GM18867 (cell line): ENCODE data around the gene GSTCD.
A peak's percentile ranks its signal among the peaks of the same experiment; 100 is the strongest.
"Not testable (repeated sequence)": the region's sequence is repeated elsewhere in the genome, so short reads cannot be mapped to it uniquely, and the experiment has no call there.

Source experiments
- ATAC-seq: cut with Tn5 transposase; IDR thresholded peaks from one replicate; pipeline ENCODE4 v1.9.1; 2021; ENCODE audit warnings: mild to moderate bottlenecking, moderate library complexity; ENCODE audit not compliant: unreplicated experiment

Gene GSTCD

DNA sequence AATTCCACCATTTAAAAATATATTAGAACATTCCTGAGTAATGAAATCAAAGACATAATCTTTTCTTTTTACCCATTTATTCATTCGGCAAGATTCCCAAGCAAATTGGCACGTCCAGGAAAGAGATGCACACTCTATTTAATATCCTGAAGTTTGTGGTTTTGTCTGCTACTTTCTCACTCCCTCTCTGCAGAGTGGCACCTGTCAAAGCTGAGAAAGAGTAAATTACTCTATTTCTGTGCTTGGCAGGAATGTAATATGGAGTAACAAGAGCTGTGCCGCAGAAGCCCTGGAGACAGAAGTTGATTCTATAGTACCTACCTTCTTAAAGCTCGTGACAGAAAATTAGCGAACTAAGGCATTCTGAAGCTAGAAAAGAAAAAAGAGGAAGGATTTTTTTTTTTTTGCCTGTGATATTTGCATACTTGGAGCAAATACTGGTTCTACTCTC is 5.5 kb downstream of the GSTCD start:
- peak; percentile 74 for ATAC-seq

DNA sequence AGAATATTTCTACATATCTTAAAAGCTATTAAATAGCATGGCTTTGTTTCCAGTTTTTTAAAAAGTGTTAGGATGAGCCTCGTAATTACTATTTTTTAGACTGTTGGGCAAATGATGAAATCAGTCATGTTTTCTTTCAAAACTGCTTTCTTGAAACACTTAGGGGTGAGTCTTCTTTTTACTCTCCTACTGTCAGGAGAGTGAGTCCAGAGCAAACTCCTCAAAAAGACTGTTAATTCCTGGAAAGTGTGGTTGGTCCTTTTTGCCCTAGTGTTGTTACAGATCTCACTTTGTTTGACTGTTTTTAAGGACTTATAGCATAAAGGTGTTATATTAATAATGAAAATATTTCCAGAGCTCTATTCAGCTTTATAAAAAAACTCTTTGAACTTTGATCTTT is 6.3 kb downstream of the GSTCD start:
- no peak for ATAC-seq

DNA sequence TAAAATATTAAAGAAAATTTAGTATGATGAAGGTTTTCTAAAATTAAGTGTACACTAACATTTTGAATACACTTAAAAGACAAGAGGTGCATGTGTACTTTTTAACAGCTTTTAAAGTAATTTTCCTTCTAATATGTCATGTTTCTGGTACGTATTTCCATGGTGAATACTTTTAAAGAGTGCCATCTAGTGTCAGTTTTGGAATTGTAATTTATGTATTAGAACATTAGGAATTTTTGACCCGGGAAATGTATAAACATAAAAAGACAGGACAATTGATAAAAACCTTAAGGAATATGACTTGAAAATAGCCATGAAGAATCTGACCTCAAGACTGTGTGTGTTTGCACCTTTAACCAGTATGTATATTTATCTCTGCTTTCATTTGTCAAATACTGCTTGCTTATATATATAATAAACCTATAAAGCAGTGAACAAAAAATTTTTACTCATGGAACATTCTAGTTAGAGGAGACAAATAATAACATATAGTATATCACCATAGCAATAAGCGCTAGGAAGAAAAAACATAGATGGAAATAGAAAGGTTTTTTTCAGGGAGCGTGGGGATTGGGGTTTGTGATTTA is 7.2 kb downstream of the GSTCD start:
- no peak for ATAC-seq

DNA sequence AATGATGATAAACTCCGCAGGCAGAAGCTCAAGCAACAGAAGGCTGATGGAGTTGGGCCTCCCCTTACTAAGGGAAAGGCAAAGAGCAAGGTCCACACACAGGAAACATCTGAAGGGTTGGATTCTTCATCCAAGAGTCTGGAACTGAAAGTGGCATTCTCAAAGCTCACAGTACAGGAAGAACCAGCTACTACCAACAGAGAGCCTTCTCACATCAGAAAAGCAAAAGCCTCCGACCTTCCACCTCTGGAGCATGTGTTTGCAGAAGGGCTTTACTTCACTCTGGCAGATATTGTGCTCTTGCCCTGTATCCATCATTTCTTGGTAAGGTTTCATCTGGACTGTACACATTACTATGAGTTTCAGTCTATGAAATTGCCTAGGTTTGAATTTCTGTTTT is 10.6 kb downstream of the GSTCD start:
- ATAC-seq: no peak

DNA sequence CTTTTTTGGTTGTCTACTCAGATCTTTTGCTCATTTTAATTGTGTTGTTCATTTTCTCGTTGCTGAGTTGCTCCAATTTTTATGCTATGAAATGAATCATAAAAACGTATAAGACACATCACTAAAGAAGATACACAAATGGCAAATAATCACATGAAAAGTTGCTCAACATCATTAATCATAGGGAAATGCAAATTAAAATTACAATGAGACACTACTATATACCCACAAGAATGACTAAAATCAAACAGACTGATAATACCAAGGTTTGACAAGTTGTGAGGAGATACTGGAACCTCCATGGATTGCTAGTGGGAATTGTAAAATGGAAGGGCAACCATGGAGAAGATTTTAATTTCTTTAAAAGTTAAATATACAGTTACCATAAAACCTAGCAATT is 17.0 kb downstream of the GSTCD start:
- ATAC-seq: no peak

DNA sequence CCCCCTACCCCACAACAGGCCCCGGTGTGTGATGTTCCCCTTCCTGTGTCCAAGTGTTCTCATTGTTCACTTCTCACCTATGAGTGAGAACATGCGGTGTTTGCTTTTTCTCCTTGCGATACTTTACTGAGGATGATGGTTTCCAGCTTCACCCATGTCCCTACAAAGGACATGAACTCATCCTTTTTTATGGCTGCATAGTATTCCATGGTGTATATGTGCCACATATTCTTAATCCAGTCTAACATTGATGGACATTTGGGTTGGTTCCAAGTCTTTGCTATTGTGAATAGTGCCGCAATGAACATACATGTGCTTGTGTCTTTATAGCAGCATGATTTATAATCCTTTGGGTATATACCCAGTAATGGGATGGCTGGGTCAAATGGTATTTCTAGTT is 21.3 kb downstream of the GSTCD start:
- ATAC-seq: not testable (repeated sequence)

DNA sequence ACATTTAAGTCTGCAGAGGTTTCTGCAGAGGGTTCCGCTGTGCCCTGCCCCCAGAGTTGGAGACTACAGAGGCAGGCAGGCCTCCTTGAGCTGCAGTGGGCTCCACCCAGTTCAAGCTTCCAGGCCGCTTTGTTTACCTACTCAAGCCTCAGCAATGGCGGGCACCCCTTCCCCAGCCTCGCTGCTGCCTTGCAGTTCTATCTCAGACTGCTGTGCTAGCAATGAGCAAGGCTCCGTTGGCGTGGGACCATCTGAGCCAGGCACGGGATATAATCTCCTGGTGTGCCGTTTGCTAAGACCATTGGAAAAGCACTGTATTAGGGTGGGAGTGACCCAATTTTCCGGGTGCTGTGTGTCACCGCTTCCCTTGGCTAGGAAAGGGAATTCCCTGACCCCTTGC is 26.6 kb downstream of the GSTCD start:
- ATAC-seq: not testable (repeated sequence)

DNA sequence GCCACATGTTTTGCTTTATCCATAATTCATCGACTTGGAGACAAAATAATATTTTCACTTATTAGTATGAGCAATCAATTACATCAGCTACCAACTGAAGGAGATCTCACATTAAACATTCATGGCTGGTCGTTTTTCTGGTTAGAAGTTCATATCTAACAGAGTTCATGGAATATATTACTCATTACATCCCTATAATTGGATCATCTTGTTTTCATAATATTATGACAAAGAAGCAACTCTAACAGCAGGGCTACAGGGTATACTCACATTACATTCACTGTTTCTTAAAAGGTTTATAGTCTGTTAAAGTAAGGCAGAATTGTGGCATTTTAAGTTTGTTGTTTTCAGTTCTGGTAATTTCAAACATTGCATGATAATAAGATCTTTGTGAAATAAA is 33.0 kb downstream of the GSTCD start:
- no peak for ATAC-seq

DNA sequence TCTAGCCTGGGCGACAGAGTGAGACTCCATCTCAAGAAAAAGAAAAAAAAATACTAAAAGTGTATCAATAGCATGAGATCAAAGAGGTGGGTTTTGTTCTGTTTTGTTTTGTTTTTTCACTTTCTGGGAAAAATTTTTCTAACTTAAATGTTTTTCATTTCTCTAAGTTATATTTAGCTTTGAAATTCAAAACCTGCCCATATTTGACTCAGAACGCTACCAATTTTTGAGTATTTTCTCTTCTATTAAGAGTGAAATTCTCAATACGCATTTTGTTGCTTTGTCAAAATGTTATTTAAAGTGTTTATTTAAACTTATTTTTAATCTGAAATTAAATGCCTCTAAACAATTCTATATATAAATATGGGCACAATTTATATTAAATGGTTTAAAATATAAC is 39.6 kb downstream of the GSTCD start:
- no peak for ATAC-seq

DNA sequence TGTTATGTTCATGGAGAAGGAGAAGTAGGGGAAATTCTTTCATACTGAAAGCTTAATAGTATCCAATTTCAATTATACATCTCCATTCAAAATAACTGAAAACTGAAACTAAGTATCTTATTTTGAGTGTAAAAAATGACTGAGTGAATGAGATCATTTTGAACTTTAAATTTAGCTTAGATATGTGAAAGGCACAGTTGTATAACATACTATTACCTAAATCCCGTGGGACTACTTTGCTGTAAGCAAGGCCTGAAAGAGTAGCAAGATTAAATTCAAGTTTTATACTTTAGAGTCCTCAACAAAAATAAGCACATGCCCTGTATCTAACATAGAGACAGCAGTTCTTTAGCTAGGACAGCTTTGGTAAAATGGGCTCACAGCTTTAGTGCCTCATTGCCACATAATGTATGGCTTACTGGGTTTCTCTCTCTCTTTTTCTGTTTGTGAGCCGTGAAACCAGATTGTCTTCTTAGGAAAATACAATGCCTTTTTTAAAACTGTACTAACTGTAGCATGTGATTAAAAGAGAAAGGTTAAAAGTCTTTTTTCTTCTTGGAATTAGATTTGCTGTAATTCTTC is 43.2 kb downstream of the GSTCD start:
- ATAC-seq: peak; percentile 53

DNA sequence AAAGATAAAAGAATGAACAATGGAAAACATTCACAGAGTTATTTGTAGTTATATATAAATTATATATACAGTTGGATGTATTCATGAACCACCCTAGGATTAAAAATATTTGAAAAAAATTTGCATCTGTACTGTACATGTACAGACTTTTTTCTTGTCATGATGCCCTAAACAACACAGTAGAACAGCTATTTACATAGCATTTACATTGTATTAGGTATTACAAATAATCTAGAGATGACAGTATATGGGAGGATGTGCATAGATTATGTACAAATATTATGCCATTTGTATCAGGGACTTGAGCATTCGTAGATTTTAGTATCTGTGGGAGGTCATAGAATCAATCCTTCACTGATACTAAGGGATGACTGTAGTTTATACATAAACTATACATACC is 44.8 kb downstream of the GSTCD start:
- no peak for ATAC-seq

DNA sequence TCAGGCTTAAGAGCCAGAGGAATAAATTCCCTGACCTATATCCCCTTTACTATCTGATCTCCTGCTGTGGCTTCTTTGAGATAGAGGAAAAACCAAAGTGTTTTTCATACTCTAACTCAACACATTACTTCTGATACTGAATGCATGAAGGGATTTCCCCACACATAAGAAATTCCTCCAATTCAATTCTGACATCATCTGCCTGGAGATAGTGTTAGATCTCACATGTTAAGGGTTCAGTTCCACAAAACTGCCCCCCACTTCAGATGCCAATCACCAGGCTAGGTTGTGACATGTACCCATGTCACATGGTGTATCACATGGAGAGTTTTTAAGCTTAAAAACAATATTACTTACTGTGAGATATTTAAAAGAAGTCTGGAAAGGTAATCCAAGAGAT is 46.8 kb downstream of the GSTCD start:
- ATAC-seq: no peak

DNA sequence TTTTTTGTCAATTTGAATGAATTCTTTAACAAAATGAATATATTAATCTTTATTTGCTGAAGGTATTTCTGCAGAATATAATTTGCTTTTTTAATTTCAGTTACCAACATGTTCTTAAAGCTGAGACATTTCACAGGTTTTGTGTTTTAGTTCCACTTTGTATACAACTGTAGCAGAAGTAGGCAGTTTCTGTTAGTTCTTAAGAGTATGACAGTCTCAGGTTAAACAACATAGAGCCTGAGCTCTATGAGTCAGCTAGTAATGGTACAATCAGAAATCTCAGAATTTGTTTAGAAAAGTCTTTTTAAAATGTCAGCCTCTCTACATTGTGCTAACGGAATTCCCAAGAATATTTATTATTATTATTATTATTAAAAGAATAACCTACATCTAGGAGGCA is 50.4 kb downstream of the GSTCD start:
- peak; percentile 62 for ATAC-seq

DNA sequence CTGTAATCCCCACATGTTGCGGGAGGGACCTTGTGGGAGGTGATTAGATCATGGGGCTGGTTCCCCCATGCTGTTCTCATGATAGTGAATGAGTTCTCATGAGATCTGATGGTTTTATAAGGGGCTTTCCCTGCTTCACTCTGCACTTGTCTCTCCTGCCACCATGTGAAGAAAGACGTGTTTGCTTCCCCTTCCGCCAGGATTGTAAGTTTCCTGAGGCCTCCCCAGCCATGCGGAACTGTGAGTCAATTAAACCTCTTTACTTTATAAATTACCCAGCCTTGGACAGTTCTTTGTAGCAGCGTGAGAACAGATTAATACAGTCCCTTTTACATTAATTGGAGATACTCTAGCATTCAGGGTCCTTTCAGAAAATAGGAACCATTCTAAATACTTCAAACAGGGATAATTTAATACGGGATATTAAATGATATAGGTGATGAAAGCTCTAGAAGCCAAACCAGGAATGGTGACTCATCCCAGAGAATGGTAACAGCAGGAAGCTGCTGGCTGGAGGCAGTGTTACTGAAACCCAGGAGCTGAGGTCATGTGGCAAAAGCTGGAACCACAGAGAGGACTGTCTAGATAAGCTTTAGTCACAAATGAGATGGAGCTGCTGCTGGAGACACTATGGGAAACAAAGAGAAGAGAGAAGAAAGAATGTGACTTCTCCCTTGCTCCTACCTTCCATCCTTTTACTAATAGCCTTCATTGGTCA is 57.3 kb downstream of the GSTCD start:
- no peak for ATAC-seq

DNA sequence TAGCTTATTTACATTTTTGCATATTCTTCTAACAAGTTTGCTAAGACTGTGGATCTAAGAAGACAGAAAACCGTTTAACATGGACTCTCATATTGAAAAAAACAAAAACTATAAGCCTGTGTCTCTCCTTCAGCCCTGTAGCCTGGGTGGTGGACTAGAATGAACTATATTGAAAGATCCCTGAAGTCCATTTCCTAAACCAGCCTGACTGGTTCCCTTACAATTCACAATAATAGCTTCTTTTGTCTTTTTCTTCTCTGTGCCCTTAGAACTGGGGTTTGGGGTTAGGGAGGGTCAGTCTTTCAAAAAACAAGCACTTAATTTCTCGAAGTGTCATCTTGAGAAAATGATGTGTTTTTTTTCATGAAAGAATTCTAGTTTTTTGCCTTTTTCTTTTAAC is 59.0 kb downstream of the GSTCD start:
- no peak for ATAC-seq

DNA sequence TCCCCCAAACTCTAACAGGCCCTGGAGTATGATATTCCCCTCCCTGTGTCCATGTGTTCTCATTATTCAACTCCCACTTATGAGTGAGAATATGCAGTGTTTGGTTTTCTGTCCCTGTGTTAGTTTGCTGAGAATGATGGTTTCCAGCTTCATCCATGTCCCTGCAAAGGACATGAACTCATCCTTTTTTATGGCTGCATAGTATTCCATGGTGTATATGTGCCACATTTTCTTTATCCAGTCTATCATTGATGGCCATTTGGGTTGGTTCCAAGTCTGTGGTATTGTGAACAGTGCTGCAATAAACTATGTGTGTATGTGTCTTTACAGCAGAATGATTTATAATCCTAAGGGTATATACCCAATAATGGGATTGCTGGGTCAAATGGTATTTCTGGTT is 61.9 kb downstream of the GSTCD start:
- not testable (repeated sequence) for ATAC-seq

DNA sequence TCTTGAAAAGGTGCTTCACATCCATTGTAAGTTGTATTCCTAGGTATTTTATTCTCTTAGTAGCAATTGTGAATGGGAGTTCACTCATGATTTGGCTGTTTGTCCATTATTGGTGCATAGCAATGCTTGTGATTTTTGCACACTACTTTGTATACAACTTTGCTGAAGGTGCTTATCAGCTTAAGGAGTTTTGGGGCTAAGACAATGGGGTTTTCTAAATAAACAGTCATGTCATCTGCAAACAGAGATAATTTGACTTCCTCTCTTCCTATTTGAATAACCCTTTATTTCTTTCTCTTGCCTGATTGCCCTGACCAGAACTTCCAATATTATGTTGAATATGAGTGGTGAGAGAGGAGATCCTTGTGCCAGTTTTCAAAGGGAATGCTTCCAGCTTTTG is 63.5 kb downstream of the GSTCD start:
- ATAC-seq: not testable (repeated sequence)

DNA sequence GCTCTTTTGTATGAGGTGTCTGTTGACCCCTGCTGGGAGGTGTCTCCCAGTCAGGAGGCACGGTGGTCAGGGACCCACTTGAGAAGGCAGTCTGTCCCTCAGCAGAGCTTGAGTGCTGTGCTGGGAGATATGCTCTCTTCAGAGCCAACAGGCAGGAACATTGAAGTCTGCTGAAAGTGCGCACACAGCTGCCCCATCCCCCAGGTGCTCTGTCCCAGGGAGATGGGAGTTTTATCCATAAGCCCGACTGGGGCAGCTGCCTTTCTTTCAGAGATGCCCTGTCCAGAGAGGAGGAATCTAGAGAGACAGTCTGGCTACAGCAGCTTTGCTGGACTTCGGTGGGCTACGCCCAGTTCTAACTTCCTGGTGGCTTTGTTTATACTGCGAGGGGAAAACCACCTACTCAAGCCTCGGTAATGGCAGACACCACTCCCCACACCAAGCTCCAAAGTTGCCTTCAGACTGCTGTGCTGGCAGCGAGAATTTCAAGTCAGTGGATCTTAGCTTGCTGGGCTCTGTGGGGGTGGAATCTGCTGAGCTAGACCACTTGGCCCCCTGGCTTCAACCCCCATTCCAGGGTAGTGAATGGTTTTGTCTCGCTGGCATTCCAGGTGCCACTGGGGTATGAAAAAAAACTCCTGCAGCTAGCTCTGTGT is 67.3 kb downstream of the GSTCD start:
- not testable (repeated sequence) for ATAC-seq

DNA sequence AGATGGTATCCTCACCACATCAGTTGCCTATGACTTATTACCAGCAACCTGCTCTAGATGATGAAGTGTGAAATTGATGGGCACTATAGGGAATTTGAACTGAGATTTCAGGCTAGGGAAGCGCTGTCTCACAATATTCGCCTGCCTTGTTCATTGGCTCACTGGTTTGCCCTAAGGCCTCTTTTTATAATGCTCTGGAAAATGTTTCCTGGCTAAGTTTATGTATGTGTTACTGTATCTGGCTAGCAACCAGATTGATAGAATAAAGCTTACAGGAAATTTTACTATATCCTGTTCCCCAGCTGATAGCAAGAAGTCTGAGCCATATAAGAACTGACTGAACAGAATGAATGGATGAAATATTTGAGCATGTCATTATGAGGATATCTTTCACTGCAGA is 71.6 kb downstream of the GSTCD start:
- ATAC-seq: no peak

DNA sequence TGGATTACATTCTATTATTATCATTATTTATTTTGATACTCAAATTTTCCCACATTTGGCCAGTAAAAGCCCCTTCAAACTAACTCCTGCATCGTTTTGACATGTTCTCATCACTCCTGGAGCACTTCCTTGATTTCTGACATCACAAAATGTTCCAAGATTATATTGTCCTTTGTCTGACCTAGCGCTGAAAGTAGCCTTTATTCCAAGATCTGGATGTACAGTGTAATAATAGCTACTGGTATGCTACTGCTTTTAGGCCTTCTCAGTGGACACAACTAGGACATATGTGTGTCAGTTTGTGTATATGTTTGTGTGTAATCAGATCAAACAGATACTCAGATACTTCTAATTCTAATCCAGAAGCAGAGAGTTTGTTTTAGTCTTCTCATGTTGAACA is 76.2 kb downstream of the GSTCD start:
- ATAC-seq: no peak

DNA sequence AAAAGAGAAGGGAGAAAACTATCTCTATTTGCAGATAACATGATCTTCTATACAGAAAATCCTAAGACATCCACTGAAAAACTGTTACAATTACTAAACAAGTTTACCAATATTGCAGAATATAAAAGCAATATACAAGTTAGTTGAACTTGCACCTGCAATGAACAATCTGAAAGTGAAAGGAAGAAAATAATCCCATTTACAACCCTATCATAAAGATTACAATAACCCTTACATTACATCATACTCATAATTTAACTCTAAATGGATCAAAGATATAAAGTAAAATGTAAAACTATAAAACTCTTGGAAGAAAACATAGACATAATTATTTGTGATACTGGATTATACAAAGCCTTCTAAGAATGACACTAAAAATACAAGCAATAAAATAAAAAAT is 77.2 kb downstream of the GSTCD start:
- no peak for ATAC-seq

DNA sequence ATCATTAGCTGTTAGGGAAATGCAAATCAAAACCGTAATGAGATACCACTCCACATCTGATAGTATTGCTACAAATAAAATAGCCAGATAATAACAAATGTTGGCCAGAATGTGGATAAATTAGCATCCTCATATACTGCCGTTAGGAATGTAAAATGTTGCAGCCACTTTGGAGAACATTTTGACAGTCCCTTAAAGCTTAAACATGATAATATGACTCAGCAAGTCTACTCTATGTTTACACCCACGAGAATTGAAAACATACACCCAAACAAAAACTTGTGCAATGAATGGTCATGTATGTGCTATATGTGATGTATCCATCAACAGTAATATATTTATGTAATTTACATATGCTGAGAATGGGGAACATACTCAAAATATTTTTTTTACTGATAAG is 78.2 kb downstream of the GSTCD start:
- no peak for ATAC-seq
